HuH-7 (cell line): ENCODE data around the gene SLC1A1.

Experiments used
- DNase-seq: peaks from one replicate; pipeline ENCODE4 v3.0.0; 2011; ENCODE audit warnings: low spot score

Gene SLC1A1

DNA sequence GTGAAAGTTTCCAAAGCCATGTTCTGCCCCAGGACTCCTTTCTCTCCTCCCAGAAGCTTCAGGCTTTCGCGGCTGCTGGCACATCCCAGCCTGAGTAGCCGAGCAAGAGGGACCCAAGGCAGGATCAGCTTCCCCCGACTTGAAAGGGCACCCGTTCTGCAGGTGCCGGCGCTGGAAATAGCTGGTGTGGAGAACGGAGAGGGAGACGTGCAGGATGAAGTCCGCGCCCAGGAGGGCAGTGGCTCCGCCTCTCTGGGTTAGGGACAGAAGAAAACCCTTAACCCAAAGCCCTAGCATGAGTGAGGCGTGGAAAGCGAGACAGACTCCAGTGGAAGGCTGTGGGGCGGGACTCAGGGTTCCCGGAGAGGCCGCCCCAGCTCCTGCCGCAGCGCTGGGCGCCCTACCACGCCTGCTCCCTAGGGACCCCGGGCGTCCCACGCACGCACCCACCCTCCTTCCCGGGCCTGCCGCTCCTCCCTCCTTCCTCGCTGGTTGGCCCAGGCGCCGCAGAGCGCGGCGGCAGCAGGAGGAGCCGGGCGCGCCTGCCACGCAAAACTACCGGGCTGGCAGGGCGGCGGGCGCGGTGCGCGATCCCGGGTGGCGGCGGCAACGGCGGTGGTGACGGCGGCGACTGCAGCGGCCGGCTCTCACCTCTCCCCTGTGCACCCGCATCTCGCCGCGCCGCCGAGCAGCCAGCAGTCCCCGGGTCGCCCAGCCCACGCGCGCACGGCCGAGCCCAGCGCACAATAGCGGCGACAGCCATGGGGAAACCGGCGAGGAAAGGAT is at the start of gene SLC1A1:
Gene SLC1A1 (plus strand): TSS at position 550 of the 786 bp plus-strand sequence. CDS start 212 bp downstream, at position 762.
- DNase-seq, result peak; percentile 63

DNA sequence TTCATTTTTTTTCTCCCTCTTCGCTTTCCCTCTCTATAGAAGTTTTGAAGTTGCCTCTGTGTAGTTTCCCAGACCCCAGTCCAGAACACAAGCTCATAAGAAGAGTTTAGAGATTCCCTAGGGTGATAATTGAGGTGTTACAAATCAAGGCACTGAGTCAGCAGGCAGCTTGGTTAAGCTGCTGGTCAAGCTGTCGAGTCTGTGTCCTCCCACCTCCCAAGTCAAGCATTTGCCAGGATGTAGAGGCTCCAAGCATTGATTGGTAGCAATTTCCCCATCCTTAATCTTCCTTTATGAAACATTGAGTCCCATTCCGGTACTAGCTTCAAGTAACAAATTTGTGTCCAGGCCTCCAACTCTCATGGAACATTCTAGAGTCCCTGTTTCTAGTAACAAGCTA is 47.5 kb upstream of the SLC1A1 start:
- DNase-seq, result no peak

GRCh38 chr9:4443439-4443838 is 46.8 kb upstream of the SLC1A1 start:
- no peak for DNase-seq

DNA sequence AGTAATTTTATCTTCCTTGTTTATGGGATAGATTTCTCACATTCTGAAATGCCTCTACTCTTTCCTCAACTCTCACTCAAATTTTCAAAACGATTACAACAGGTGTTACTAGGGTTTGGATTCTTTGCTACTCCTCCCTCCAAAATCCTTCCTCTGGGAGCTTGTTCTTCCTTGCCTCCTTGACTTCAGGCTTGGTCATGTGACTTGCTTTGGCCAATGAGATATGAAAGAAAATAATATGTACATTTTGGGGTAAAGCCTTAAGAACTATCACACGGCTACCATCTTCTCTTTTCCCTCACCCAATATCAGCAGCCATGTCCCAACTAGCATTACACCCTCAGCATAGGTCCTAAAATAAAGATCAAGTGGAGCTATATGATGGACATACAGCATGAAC is 28.8 kb upstream of the SLC1A1 start:
- DNase-seq, result no peak

DNA sequence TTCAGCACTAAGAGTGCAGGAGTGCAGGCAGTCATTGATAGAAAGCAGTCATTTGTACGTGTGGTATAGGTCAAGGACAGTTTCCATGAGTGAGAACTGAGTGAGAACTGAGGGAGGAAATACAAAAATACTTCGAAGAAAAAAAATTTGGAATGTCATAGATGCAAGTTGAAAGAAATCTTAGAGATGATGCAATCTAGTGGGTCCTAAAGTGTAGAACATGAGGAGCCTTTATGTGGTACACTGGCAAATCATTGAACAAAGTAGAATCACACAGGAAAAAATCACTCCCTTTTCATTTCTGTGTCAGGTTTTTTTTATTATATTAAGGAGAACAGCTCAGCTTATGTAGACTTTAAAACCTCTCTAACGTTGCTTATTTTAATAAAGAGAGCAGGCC is 26.4 kb upstream of the SLC1A1 start:
- no peak for DNase-seq

- DNase-seq, result no peak
Measured at GRCh38 chr9:4464911-4465513, 25.3 kb upstream of the SLC1A1 start.

GRCh38 chr9:4465910-4466309 is 24.4 kb upstream of the SLC1A1 start:
- DNase-seq, result no peak

DNA sequence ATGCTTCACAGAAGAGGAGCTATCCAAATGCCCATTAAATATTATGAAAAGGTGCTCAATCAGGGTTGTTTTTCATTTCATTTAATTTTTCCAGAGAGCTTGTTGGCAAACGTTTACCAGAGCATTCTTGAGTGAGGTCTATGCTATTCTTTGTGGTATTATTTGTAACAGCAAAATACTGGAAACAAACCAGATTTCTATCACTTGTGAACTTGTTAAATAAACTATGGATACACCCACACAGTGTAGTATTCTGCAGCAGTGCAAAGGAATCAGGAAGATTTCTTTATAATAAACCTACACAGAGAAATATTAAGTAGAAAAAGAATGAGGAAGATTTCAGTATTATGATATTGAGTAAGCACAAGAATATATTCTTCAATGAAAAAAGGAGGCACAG is 15.0 kb upstream of the SLC1A1 start:
- no peak for DNase-seq

DNA sequence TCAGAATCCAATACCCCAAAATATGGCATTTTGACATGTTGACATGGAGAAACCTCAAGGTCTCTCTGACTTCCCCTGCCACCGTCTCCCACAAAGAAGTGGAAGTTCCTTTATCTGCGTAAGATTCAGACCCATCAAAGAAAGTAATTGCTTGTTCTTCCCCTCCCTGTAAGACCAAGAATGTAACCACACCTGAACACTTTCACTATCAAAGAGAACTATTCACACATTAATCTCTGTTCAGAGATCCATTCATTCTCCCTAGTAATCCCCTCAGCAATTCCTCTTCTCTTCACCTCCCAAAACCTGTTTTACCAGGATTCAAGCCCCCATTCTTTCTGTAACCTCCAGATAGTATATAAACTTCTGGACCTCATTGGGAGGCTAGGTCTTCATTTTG is 4.1 kb upstream of the SLC1A1 start:
- DNase-seq, result no peak

DNA sequence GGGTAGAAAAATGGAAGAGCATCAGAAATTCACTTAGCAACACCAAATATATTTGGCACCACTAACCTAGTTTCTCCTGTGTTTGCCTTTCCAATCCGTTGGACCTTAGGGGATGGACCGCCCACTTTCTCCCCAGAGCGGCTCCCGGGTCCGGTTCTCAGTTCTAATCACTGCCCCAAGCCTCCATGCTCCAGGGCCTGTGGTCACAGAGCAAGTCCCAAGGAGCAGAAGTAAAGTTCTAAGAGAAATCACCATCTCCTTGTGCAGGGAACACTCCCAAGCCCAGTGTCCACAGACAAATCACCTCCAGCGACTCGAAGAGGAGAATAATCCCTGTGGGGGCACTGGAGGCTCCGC is 728 bp upstream of the SLC1A1 start:
- DNase-seq, result no peak

DNA sequence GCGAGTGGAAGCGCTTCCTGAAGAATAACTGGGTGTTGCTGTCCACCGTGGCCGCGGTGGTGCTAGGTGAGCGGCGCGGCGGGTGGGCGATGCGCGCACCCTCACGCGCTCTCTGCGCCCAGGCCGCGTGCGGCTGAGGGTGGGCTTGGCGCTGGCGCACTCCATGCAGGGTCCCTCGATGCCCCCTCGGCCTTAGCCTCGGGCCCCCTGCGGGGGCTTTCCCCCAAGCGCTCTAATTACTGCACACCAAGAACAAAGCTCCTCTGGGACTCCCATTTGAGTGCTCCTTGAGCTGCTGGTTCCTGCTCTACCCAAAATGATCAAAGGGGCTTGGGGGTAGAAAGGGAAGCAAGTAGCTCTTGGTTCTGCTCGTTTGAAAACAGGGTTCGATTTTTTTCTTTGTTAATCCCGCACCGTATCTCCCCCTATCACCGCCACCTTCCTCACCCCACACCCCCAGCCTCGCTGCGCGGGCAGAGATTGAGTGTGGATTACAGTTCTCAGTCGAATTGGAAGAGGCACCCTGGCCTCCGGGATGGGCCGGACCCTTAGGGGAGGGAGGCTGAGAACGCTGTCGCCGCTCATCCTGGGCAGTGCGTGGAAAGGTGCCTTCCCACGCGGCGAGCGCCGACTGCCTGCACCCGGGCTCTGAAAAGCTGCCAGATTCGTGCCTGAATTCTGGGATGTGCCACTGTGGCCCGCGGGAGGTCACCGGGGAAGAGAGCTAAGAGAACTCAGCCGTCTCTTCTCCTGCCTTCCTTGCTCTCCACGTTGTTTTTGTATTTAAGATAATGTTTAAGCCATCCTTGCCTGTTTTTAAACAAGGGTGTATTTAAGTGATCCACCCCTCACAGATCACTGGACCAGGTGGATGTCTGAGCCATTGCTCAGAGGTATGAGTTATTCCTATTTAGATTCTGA is 697 bp downstream of the SLC1A1 start:
- no peak for DNase-seq

DNA sequence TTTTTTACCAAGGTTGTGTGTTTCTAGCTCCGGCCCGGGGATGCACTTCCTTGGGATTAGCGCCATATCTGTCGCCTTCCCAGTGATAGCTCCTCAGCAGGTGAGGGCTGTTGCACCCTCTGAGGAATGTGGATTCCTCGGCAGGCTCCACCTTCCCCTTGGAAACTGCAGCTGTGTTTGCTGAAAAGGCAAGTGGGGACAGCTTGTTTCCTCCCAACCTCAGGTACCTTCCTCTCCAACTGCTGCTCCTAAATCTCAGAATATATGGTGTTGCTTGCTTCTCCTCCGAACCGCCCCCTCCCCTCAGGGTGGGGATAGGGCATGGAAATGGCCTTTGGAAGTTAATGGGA is 1.3 kb downstream of the SLC1A1 start:
- DNase-seq, result no peak

- DNase-seq, result no peak
Measured at GRCh38 chr9:4494332-4494731, 4.1 kb downstream of the SLC1A1 start.

- DNase-seq, result no peak
Measured at GRCh38 chr9:4494806-4495205, 4.5 kb downstream of the SLC1A1 start.

DNA sequence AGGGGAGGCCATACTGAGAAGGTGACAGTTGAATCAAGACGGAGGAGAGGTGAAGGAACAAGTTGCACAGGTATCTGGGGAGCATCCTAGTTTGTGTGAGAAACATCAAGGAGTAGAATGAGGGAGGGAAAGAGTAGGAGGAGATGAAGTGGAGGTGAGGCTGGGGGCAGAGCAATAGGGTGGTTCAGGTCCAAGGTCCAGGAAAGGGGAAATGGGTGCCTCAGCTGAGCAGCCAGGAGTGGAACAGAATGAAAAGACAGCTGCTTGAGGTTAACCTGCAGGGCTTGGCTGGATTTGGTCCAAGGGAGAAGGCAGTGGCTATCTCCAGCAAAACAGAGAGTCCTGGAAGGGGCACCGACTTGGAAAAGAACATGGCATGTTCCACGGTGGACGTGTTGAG is 5.3 kb downstream of the SLC1A1 start:
- no peak for DNase-seq

DNA sequence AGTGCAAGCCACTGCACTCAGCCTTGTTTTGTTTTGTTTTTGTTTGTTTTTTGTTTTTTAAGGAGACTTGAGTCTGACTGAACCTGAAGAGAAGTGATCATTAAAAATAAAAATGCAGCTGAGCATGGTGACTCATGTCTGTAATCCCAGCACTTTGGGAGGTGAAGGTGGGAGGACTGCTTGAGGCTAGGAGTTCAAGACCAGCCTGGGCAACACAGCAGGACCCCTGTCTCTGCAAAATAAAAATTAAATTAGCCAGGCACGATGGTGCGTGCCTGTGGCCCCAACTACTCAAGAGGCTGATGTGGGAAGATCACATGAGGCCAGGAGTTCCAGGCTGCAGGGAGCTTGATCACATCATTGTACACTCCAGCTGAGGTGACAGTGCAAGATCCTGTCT is 6.2 kb downstream of the SLC1A1 start:
- DNase-seq, result no peak

- no peak for DNase-seq
Measured at GRCh38 chr9:4497395-4497794, 7.1 kb downstream of the SLC1A1 start.

DNA sequence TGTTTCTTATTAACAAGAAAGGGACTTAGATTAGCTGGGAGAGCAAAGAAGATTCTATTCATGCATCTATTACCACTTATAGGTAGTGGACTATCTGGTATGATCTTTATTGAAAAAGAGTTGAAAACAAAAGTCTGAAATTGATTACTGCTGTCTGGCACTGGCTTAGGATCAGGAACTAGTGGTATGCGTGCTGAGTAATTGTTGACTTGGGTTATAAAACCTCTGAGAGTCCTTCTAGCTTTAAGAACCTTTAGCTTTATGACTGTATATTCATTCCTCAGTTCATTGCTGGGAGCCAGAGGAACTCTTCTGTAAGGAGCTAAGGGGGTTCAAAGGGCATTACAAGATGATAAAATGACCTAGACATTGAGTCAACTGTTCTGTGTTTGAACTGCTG is 7.6 kb downstream of the SLC1A1 start:
- DNase-seq, result no peak

GRCh38 chr9:4499917-4500316 is 9.6 kb downstream of the SLC1A1 start:
- DNase-seq, result no peak

- DNase-seq, result no peak
Measured at GRCh38 chr9:4501147-4501507, 10.9 kb downstream of the SLC1A1 start.

DNA sequence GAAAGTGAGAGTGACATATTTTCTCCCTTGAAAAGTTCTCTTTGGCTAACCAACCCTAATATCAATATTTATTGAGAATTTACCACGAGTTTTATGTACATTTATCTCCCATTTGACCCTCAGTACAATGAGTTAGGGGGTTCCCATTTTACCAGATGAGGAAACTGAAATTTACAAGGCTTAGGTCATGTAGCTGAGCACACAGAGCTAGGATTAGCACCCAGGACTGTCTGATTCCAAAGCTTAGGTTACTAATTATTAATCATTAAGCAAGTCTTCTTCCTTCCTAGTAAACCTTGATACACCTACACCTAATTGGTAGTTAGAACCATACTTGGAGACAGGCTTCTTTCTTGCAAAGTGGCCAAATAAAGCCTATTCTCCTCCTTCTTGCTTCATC is 12.2 kb downstream of the SLC1A1 start:
- no peak for DNase-seq

DNA sequence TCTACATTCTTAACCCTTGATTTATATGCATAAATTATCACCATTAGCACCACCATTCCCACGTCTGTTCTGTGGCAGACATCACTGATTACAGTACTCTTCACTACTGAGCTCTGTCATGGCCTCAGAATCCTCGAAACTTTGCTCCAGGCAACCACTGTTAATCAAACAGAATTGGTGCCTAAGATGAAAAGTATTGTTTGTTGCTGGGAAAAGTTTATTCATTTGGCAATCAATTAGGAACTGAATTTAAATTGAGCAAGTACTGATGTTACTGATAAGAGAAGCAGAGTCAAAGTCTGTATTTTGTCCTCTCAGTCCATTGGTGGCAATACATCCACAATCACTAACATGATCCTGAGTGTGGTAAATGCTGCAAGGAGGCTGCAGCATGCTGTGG is 12.8 kb downstream of the SLC1A1 start:
- no peak for DNase-seq

- DNase-seq, result no peak
Measured at GRCh38 chr9:4504250-4504649, 14.0 kb downstream of the SLC1A1 start.
